HepG2 (cell line): ENCODE data around the gene METTL13. TPM values are rescaled to one million over a fixed set of nuclear protein-coding genes. Genes with fewer than 3 reads are reported as not detected.

ENCODE experiments used
- CC2D1A ChIP-seq: sonication (generic); formaldehyde crosslinking; IDR thresholded peaks from 2 replicates; pipeline ENCODE4 v1.8.1; 2023; ENCODE audit warnings: mild to moderate bottlenecking, missing genetic modification reagents
- HES4 ChIP-seq: sonication (generic); formaldehyde crosslinking; IDR thresholded peaks from 2 replicates; pipeline ENCODE4 v1.9.0; 2021; ENCODE audit warnings: mild to moderate bottlenecking, missing genetic modification reagents, borderline replicate concordance
- LCORL ChIP-seq, 2 experiments: fragments of 450-650 bp in 1 of 2; sonication (generic) in 1 of 2; formaldehyde crosslinking in 1 of 2; IDR thresholded peaks; 2 replicates each; pipeline versions ENCODE4 v1.5.0 to v1.6.1; 2017 to 2020; ENCODE audit warnings: antibody characterized with exemption in 1 of 2, missing genetic modification reagents in 1 of 2
- RBFOX2 ChIP-seq: fragments of 200-400 bp; formaldehyde crosslinking; IDR thresholded peaks from 2 replicates; pipeline ENCODE4 v1.6.1; 2017; ENCODE audit warnings: low read depth, mild to moderate bottlenecking, low read length
- RBM39 ChIP-seq: fragments of 200-400 bp; formaldehyde crosslinking; IDR thresholded peaks from one replicate; pipeline ENCODE4 v1.6.1; 2018; ENCODE audit warnings: antibody characterized with exemption, mild to moderate bottlenecking, low read depth, low read length; ENCODE audit not compliant: poor library complexity, severe bottlenecking
- RXRA ChIP-seq: sonication (generic); formaldehyde crosslinking; IDR thresholded peaks from 2 replicates; pipeline ENCODE4 v1.5.1; 2020; ENCODE audit warnings: missing genetic modification reagents
- SAP130 ChIP-seq: IDR thresholded peaks from 2 replicates; pipeline ENCODE4 v1.6.1; 2016; ENCODE audit warnings: low read depth
- SMYD3 ChIP-seq: sonication (generic); formaldehyde crosslinking; IDR thresholded peaks from 2 replicates; pipeline ENCODE4 v1.8.1; 2023; ENCODE audit warnings: mild to moderate bottlenecking, missing genetic modification reagents
- SP2 ChIP-seq: sonication (generic); formaldehyde crosslinking; IDR thresholded peaks from 2 replicates; pipeline ENCODE4 v1.5.1; 2020; ENCODE audit warnings: mild to moderate bottlenecking, missing genetic modification reagents
- SRSF4 ChIP-seq: fragments of 200-400 bp; formaldehyde crosslinking; IDR thresholded peaks from one replicate; pipeline ENCODE4 v1.6.1; 2018; ENCODE audit warnings: mild to moderate bottlenecking, low read depth, low read length, moderate library complexity; ENCODE audit not compliant: poor library complexity, severe bottlenecking
- TGIF2 ChIP-seq: IDR thresholded peaks from 2 replicates; pipeline ENCODE4 v1.6.1; 2016; ENCODE audit warnings: control low read depth, missing compliant biosample characterization
- TP53 ChIP-seq: sonication (generic); formaldehyde crosslinking; conservative IDR thresholded peaks from 2 replicates; pipeline ENCODE4 v1.4.0; 2020; ENCODE audit warnings: missing genetic modification reagents
- ZFY ChIP-seq: sonication (generic); formaldehyde crosslinking; IDR thresholded peaks from 2 replicates; pipeline ENCODE4 v1.4.0; 2020; ENCODE audit warnings: missing genetic modification reagents
- ZNF460 ChIP-seq: sonication (generic); formaldehyde crosslinking; IDR thresholded peaks from 2 replicates; pipeline ENCODE4 v1.5.1; 2020; ENCODE audit warnings: missing genetic modification reagents, mild to moderate bottlenecking, borderline replicate concordance
- polyA plus RNA-seq, 8 experiments: library from polyadenylated mRNA; depleted of rRNA in 3 of 8; stranded (reverse) in 7 of 8; unstranded in 1 of 8; fragments of >200 nt; fragmentation: Illumina TruSeq in 4 of 8; extraction: Trizol in 4 of 8; gene quantifications; 2 replicates each; pipeline versions ENCODE4 v1.2.1 to v1.2.3, GENCODE V29; 2011 to 2016; ENCODE audit warnings: low read depth in 4 of 8, missing spikeins in 1 of 8, mixed read lengths in 1 of 8; ENCODE audit not compliant: insufficient read depth in 1 of 8
- total RNA-seq, 5 experiments: library from RNA; depleted of rRNA; stranded (reverse); fragments of >200 nt; fragmentation: Illumina TruSeq; extraction: Trizol; gene quantifications; 2 replicates each; pipeline ENCODE4 v1.2.3, GENCODE V29; 2016; ENCODE audit warnings: low read depth in 1 of 5
- TF ChIP-seq, protein P1 (sequence below): IDR thresholded peaks from 2 replicates; pipeline ENCODE4 v1.6.1; 2016; ENCODE audit warnings: missing compliant biosample characterization, missing genetic modification reagents, borderline replicate concordance
- TF ChIP-seq, protein P2 (sequence below): sonication (generic); formaldehyde crosslinking; conservative IDR thresholded peaks from 2 replicates; pipeline ENCODE4 v1.8.0; 2022; ENCODE audit warnings: mild to moderate bottlenecking, moderate library complexity, missing genetic modification reagents
- TF ChIP-seq, protein P3 (sequence below): sonication (generic); formaldehyde crosslinking; IDR thresholded peaks from 2 replicates; pipeline ENCODE4 v1.5.0; 2020; ENCODE audit warnings: mild to moderate bottlenecking, missing genetic modification reagents
- TF ChIP-seq, protein P4 (sequence below): sonication (generic); formaldehyde crosslinking; IDR thresholded peaks from 2 replicates; pipeline ENCODE4 v1.4.0; 2020; ENCODE audit warnings: mild to moderate bottlenecking, missing genetic modification reagents, borderline replicate concordance
- TF ChIP-seq, protein P5 (sequence below): IDR thresholded peaks from 2 replicates; pipeline ENCODE4 v1.6.1; 2016; ENCODE audit warnings: mild to moderate bottlenecking

METTL13 gene
- total and polyA plus RNA-seq, 2 of the 13 experiments (the other 11 are each of a cell fraction or from before 2014, with no cell fraction given): 18.6 to 22.8 TPM

DNA sequence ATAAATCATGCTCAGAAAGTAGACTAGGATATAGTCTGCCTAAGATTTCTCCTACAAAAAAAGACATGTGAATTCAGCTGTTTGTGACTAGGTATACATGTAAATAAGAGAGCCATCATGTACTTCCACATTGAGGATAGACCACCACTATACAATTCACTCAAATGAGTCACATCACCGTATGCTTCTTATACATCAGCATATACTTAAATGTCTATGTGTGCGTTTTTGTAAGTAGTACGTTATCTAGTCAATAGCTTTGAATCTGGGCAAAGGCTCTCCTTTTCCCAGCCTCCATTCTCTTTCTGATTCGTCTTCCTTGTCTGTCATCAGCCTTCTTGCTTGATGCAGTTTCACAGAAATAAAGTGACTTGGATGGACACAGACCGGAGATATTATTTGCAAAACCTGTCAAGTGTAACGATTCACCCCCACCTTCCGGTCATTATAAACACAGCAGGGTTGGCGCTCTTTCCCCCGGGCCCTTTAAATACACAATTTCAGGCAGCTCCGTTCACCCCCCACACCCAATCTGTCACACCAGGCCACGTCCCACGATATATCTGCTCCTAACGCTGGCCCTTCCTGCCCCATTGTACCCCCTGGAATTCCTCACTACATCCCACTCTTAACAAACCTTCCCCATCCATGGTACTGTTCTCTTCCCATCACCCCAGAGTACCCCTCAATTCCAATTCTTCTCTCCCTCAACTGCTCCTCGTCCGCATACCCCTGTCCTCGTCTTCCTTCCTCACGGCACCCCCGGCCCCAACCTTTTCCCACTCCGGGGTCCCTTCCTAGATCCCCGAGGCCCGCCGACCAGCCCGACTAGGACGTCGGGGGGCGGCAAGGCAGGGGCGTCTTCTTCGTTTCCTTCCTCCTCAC is 40.2 kb upstream of the METTL13 start (continued):
- TF ChIP-seq, protein P1, sequence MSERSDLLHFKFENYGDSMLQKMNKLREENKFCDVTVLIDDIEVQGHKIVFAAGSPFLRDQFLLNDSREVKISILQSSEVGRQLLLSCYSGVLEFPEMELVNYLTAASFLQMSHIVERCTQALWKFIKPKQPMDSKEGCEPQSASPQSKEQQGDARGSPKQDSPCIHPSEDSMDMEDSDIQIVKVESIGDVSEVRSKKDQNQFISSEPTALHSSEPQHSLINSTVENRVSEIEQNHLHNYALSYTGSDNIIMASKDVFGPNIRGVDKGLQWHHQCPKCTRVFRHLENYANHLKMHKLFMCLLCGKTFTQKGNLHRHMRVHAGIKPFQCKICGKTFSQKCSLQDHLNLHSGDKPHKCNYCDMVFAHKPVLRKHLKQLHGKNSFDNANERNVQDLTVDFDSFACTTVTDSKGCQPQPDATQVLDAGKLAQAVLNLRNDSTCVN (CRISPR knock-in tag): no peak
- TF ChIP-seq RXRA (CRISPR knock-in tag) (no peak), RBM39 (no peak), TGIF2 (0 out of 2 replicates have a peak, but pooled peaks have one; percentile 41), LCORL (IDR thresholded peaks at IDR 0.05) (no peak), LCORL (CRISPR knock-in tag; IDR thresholded peaks at IDR 0.05) (no peak), RBFOX2 (no peak), ZFY (CRISPR knock-in tag) (no peak), CC2D1A (CRISPR knock-in tag) (no peak), HES4 (CRISPR knock-in tag) (peak; percentile 2; the same call in 1 of the 2 replicates), ZNF460 (CRISPR knock-in tag) (no peak), SP2 (CRISPR knock-in tag) (no peak), SAP130 (peak; percentile 32), SRSF4 (no peak), SMYD3 (CRISPR knock-in tag) (no peak), TP53 (CRISPR knock-in tag) (no peak)
- TF ChIP-seq, protein P2, sequence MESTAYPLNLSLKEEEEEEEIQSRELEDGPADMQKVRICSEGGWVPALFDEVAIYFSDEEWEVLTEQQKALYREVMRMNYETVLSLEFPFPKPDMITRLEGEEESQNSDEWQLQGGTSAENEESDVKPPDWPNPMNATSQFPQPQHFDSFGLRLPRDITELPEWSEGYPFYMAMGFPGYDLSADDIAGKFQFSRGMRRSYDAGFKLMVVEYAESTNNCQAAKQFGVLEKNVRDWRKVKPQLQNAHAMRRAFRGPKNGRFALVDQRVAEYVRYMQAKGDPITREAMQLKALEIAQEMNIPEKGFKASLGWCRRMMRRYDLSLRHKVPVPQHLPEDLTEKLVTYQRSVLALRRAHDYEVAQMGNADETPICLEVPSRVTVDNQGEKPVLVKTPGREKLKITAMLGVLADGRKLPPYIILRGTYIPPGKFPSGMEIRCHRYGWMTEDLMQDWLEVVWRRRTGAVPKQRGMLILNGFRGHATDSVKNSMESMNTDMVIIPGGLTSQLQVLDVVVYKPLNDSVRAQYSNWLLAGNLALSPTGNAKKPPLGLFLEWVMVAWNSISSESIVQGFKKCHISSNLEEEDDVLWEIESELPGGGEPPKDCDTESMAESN (CRISPR knock-in tag): no peak
- TF ChIP-seq, protein P3, sequence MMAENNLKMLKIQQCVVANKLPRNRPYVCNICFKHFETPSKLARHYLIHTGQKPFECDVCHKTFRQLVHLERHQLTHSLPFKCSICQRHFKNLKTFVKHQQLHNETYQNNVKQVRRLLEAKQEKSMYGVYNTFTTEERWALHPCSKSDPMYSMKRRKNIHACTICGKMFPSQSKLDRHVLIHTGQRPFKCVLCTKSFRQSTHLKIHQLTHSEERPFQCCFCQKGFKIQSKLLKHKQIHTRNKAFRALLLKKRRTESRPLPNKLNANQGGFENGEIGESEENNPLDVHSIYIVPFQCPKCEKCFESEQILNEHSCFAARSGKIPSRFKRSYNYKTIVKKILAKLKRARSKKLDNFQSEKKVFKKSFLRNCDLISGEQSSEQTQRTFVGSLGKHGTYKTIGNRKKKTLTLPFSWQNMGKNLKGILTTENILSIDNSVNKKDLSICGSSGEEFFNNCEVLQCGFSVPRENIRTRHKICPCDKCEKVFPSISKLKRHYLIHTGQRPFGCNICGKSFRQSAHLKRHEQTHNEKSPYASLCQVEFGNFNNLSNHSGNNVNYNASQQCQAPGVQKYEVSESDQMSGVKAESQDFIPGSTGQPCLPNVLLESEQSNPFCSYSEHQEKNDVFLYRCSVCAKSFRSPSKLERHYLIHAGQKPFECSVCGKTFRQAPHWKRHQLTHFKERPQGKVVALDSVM (CRISPR knock-in tag): peak; percentile 14; the same call in 1 of the 2 replicates
- TF ChIP-seq, protein P4, sequence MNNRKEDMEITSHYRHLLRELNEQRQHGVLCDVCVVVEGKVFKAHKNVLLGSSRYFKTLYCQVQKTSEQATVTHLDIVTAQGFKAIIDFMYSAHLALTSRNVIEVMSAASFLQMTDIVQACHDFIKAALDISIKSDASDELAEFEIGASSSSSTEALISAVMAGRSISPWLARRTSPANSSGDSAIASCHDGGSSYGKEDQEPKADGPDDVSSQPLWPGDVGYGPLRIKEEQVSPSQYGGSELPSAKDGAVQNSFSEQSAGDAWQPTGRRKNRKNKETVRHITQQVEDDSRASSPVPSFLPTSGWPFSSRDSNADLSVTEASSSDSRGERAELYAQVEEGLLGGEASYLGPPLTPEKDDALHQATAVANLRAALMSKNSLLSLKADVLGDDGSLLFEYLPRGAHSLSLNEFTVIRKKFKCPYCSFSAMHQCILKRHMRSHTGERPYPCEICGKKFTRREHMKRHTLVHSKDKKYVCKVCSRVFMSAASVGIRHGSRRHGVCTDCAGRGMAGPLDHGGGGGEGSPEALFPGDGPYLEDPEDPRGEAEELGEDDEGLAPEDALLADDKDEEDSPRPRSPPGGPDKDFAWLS (CRISPR knock-in tag): no peak
- TF ChIP-seq, protein P5, sequence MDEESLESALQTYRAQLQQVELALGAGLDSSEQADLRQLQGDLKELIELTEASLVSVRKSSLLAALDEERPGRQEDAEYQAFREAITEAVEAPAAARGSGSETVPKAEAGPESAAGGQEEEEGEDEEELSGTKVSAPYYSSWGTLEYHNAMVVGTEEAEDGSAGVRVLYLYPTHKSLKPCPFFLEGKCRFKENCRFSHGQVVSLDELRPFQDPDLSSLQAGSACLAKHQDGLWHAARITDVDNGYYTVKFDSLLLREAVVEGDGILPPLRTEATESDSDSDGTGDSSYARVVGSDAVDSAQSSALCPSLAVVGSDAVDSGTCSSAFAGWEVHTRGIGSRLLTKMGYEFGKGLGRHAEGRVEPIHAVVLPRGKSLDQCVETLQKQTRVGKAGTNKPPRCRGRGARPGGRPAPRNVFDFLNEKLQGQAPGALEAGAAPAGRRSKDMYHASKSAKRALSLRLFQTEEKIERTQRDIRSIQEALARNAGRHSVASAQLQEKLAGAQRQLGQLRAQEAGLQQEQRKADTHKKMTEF (CRISPR knock-in tag): no peak
